Endothelial cell of umbilical vein (primary cell): ENCODE measurements around the gene IFI35.

Experiments
- CTCF ChIP-seq, 2 donors: IDR thresholded peaks; 1 replicate in 1 of 2; 2 replicates in 1 of 2; pipeline ENCODE4 v1.5.1; 2011; ENCODE audit warnings: low read length in 2 of 2, mild to moderate bottlenecking in 2 of 2, moderate library complexity in 2 of 2, control low read depth in 1 of 2, inconsistent platforms in 1 of 2, low read depth in 1 of 2; ENCODE audit not compliant: insufficient read depth in 1 of 2; ENCODE audit errors: extremely low read depth in 1 of 2
- EZH2 ChIP-seq: IDR thresholded peaks from 2 replicates; pipeline ENCODE4 v1.6.1; 2012; ENCODE audit warnings: borderline replicate concordance, low read depth, mild to moderate bottlenecking, moderate library complexity, low read length, inconsistent platforms; ENCODE audit not compliant: severe bottlenecking
- JUN ChIP-seq: IDR thresholded peaks from 2 replicates; pipeline ENCODE4 v1.6.1; 2011; ENCODE audit warnings: borderline replicate concordance, low read depth; ENCODE audit not compliant: insufficient read length, insufficient read depth
- MAX ChIP-seq: IDR thresholded peaks from 2 replicates; pipeline ENCODE4 v1.6.1; 2011; ENCODE audit not compliant: insufficient read depth, insufficient read length
- POLR2A ChIP-seq: IDR thresholded peaks from 2 replicates; pipeline ENCODE4 v1.6.1; 2012; ENCODE audit warnings: low read depth, mild to moderate bottlenecking, control low read depth, low read length

GRCh38 chr17:43025766-43026537, 19.4 kb downstream of the IFI35 start:
- TF ChIP-seq EZH2 (no peak), MAX (no peak), POLR2A (no peak), JUN (no peak), CTCF (IDR thresholded peaks at IDR 0.05; ENCODE audit: extremely low read depth in 1 of 2, insufficient read depth in 1 of 2, low read depth in 1 of 2, low read length in 2 of 2) (no peak)
